Activated CD4-positive, alpha-beta T cell treated with anti-CD3 and anti-CD28 coated beads, Interleukin-2, amount 50 U/mL, for 24 hours (primary cell): ENCODE data around the gene PRRT3.
"Not testable (repeated sequence)": the region's sequence is repeated elsewhere in the genome, so short reads cannot be mapped to it uniquely, and the experiment has no call there.

Experiments
- DNase-seq, 2 donors: peaks; one replicate each; pipeline ENCODE4 v3.0.0-alpha.2; 2020; ENCODE audit warnings: low read depth in 1 of 2, low spot score in 1 of 2

PRRT3 gene

GRCh38 chr3:9918261-9919038 lies 33.8 kb downstream of the PRRT3 start:
- no peak for DNase-seq

- DNase-seq: no peak
Measured at GRCh38 chr3:9917820-9918219, 34.4 kb downstream of the PRRT3 start.

GRCh38 chr3:9916734-9917680 lies 35.2 kb downstream of the PRRT3 start, which contains the start of gene IL17RC:
Gene IL17RC, plus strand, starts transcription at chr3:9917098. Its CDS starts 218 bp downstream, at chr3:9917316.
- peak in 1 of 2 donors; percentile 25 for DNase-seq

DNA sequence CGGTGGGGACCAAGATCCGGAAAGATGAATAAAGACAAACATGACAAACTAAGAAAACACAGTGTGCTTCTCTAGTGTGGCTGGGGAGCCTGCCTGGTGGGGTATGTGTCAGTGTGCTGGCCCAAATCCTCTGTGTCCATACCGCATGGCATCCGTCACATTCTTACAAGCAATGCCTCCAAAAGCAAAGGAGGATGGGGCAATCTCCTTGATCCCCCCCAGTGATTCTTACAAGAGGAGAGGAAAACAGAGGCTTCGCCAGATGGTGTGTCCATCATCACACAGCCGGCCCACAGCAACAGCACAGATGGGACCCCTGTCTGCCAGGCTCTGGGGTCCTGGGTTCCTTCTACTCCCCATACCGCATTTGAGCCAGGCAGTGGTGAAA lies 35.9 kb downstream of the PRRT3 start:
- no peak for DNase-seq

GRCh38 chr3:9915254-9916141 lies 36.7 kb downstream of the PRRT3 start:
- DNase-seq: peak in 1 of 2 donors; percentile 9

DNA sequence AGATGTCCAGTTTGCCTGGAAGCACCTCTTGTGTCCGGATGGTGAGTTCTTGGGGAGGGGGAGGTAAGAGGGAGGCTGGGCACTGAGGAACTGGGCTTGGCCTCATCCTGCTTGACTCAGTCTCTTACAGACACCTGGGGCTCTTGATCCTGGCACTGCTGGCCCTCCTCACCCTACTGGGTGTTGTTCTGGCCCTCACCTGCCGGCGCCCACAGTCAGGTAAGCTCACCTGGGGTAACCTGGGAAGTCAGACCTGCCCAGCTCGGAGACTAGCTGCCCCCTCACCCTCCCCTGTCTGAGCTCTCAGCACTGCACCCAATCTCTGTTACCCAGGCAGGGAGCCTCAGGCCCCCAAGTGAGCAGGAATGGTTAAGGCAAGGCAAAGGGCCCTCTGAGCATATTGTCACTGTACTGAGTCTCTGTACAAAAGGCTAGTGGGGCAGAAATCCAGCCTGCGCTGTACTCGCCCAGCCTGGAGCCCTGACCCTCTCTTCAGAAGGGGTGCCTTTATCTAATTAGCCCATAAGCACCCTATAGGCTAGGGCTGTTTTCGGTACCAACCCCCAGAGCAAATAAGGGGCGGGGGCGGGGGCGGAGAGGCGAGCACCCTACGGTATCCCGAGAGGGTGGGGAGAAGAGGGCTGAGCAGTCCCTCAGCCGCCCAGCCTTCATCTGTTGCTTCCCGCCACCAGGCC lies 37.5 kb downstream of the PRRT3 start:
- no peak for DNase-seq

GRCh38 chr3:9914011-9914410 lies 38.2 kb downstream of the PRRT3 start:
- no peak for DNase-seq

- no peak for DNase-seq
Measured at GRCh38 chr3:9913601-9914000, 38.6 kb downstream of the PRRT3 start.

DNA sequence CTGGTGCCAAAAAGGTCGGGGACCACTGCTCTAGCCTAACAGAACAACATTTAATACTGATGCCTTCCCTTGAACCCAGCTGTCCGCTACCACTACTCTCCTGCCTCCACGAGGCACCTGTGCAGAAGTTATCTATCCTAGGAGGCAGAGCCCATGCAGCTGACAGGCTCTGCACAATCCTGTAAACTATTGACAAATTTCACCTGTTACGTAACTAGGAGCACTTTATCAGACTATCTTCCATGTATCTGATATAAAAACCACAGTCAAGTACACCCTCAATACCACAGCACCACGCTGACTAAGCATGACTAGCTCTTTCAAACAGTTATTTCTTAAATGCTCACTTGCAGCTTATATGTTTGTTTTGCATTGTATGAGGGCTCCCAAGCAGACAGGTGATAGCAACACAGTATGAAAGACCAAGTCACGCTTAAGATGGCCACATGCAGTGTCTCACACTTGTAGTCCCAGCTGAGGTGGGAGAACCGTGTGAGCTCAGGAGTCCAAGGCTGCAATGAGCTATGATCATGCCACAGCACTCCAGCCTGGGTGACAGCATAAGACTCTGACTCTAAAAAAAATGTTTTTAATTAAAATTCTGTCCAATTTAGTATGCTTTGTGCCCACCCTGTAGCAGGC lies 39.8 kb downstream of the PRRT3 start:
- DNase-seq: no peak

- no peak for DNase-seq
Measured at GRCh38 chr3:9911863-9912262, 40.3 kb downstream of the PRRT3 start.

GRCh38 chr3:9909221-9910013 lies 42.8 kb downstream of the PRRT3 start:
- DNase-seq: peak in 1 of 2 donors; percentile 12

GRCh38 chr3:9908286-9908685 lies 43.9 kb downstream of the PRRT3 start:
- no peak for DNase-seq

DNA sequence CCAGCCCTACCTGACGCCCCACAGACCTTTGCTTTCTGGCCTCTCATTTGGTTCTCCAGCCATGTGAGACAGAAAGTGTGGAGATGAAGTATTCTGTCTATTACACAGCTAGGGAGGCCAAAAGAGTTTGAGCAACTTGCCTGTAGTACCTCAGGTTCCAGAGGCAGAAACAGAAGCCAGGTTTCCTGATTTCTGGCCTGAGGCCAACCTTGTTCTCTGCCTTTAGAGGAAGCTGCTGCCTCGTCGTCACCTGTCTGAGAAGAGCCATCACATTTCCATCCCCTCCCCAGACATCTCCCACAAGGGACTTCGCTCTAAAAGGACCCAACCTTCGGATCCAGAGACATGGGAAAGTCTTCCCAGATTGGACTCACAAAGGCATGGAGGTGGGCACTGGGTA lies 45.7 kb downstream of the PRRT3 start:
- DNase-seq: no peak

DNA sequence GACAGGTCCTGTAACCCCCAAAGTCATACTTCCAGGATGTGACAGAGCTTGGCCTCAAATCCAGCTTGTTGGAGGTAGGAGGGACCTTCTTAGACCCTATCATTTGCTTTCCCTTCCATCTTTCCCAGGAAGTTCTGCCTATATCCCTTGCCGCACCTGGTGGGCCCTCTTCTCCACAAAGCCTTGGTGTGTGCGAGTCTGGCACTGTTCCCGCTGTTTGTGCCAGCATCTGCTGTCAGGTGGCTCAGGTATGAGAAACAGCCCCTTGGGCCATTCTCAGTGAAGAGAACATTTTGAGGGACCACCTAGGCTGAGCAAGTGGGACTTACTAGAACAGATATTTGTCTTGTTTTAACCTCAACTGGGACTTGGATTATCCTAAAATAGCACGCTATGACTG lies 48.3 kb downstream of the PRRT3 start:
- no peak for DNase-seq

DNA sequence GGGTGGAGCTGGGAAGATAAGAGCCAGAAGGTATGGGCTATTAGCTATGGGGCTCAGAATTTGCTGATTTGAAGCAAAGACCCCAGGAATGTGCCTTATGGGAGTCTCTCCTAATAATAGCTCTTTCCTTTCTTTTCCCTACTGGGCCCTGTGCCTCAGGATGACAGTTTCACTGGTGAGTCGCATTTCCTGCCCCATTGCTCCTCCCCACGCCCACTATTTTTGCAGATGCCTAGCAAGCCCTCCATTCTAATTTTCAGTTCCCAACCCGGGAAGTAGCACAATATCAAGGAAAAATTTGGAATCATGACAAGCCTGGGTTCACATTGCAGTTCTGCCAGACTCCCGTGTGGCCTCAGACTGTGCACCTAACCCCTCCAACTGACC lies 49.0 kb downstream of the PRRT3 start:
- no peak for DNase-seq

GRCh38 chr3:9902372-9903237 lies 49.6 kb downstream of the PRRT3 start, which contains the start of gene IL17RE:
Gene IL17RE, plus strand, starts transcription at chr3:9902848. Its CDS starts 85 bp downstream, at chr3:9902933.
- no peak for DNase-seq

- DNase-seq: peak in 1 of 2 donors; percentile 9
Measured at GRCh38 chr3:9901967-9902366, 50.2 kb downstream of the PRRT3 start.

DNA sequence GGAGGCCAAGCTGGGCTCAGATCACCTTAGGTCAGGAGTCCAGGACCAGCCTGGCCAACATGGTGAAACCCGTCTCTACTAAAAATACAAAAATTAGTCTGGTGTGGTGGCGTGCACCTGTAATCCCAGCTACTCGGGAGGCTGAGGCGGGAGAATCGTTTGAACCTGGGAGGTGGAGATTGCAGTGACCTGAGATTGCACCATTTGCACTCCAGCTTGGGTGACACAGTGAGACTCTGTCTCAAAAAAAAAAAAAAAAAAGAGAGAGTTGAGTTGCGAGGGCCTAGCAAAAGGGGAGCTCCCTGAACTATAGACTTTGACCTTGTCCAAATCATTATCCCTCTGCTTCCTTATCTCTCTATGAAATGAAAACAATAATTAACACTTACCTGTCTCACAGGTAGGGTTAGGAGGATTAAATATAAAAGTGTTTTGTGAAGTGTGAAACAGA lies 51.2 kb downstream of the PRRT3 start:
- not testable (repeated sequence) for DNase-seq
